H9 (cell line): Measurements from ENCODE around the gene SLC17A5. TPM values are rescaled to one million over a fixed set of nuclear protein-coding genes. Genes with fewer than 3 reads are reported as not detected.

Source experiments
- DNase-seq: peaks from one replicate; pipeline ENCODE4 v3.0.0-alpha.2; 2017
- H2AFZ ChIP-seq: one replicate; pipeline ENCODE4 v1.6.1; 2013; ENCODE audit warnings: mild to moderate bottlenecking, low read length, control low read depth, moderate library complexity
- H2AK5ac ChIP-seq: 2 replicates; pipeline ENCODE4 v1.6.1; 2013; ENCODE audit warnings: low read length, control low read depth, mixed read lengths; ENCODE audit not compliant: insufficient read length
- H2BK120ac ChIP-seq: one replicate; pipeline ENCODE4 v1.6.1; 2013; ENCODE audit warnings: low read depth, mild to moderate bottlenecking, low read length, control low read depth, inconsistent platforms; ENCODE audit not compliant: poor library complexity, severe bottlenecking
- H2BK12ac ChIP-seq: 2 replicates; pipeline ENCODE4 v1.6.1; 2013; ENCODE audit warnings: low read length, control low read depth, mixed read lengths, low read depth; ENCODE audit not compliant: insufficient read length
- H2BK15ac ChIP-seq: 2 replicates; pipeline ENCODE4 v1.6.1; 2013; ENCODE audit warnings: low read depth, low read length, control low read depth
- H2BK20ac ChIP-seq: one replicate; pipeline ENCODE4 v1.6.1; 2013; ENCODE audit warnings: low read depth, mild to moderate bottlenecking, low read length, control low read depth, inconsistent platforms; ENCODE audit not compliant: poor library complexity, severe bottlenecking
- H2BK5ac ChIP-seq: 2 replicates; pipeline ENCODE4 v1.6.1; 2013; ENCODE audit warnings: low read length, control low read depth, mixed read lengths; ENCODE audit not compliant: insufficient read length
- H3K14ac ChIP-seq: 2 replicates; pipeline ENCODE4 v1.6.1; 2013; ENCODE audit warnings: low read length, control low read depth; ENCODE audit not compliant: insufficient read depth
- H3K18ac ChIP-seq: 2 replicates; pipeline ENCODE4 v1.6.1; 2013; ENCODE audit warnings: low read depth, mild to moderate bottlenecking, mixed read lengths, low read length, control low read depth; ENCODE audit not compliant: insufficient read length
- H3K23ac ChIP-seq: 2 replicates; pipeline ENCODE4 v1.6.1; 2013; ENCODE audit warnings: low read length, control low read depth, mixed read lengths, low read depth; ENCODE audit not compliant: insufficient read length
- H3K23me2 ChIP-seq: 2 replicates; pipeline ENCODE4 v1.6.1; 2013; ENCODE audit warnings: low read depth, mild to moderate bottlenecking, mixed read lengths, low read length, control low read depth; ENCODE audit not compliant: insufficient read length, poor library complexity, severe bottlenecking
- H3K27ac ChIP-seq: 2 replicates; pipeline ENCODE4 v1.5.1; 2013; ENCODE audit warnings: low read length, control low read depth, mixed read lengths, low read depth; ENCODE audit not compliant: insufficient read length
- H3K27me3 ChIP-seq: 2 replicates; pipeline ENCODE4 v1.6.1; 2013; ENCODE audit warnings: low read length, control low read depth, inconsistent platforms; ENCODE audit not compliant: insufficient read depth
- H3K4ac ChIP-seq: 2 replicates; pipeline ENCODE4 v1.6.1; 2013; ENCODE audit warnings: low read depth, mild to moderate bottlenecking, control low read depth, inconsistent platforms, low read length, moderate library complexity
- H3K4me1 ChIP-seq: 2 replicates; pipeline ENCODE4 v1.6.1; 2013; ENCODE audit warnings: low read length, control low read depth, inconsistent platforms; ENCODE audit not compliant: insufficient read depth
- H3K4me2 ChIP-seq: 2 replicates; pipeline ENCODE4 v1.6.1; 2013; ENCODE audit warnings: low read length, control low read depth, mixed read lengths; ENCODE audit not compliant: insufficient read length, insufficient read depth
- H3K56ac ChIP-seq: 2 replicates; pipeline ENCODE4 v1.6.1; 2013; ENCODE audit warnings: low read depth, mild to moderate bottlenecking, mixed read lengths, low read length, control low read depth; ENCODE audit not compliant: insufficient read length
- H3K79me1 ChIP-seq: 2 replicates; pipeline ENCODE4 v1.6.1; 2013; ENCODE audit warnings: low read depth, mild to moderate bottlenecking, moderate library complexity, low read length, control low read depth, inconsistent platforms; ENCODE audit not compliant: insufficient read depth, poor library complexity, severe bottlenecking
- H3K79me2 ChIP-seq: 2 replicates; pipeline ENCODE4 v1.6.1; 2013; ENCODE audit warnings: low read length, control low read depth, inconsistent platforms; ENCODE audit not compliant: insufficient read depth
- H3K9ac ChIP-seq: 2 replicates; pipeline ENCODE4 v1.6.1; 2013; ENCODE audit warnings: low read length, control low read depth, mixed read lengths; ENCODE audit not compliant: insufficient read length; ENCODE audit errors: extremely low read depth
- H3K9me3 ChIP-seq: one replicate; pipeline ENCODE4 v1.6.1; 2013; ENCODE audit warnings: low read depth, low read length, inconsistent platforms; ENCODE audit not compliant: control insufficient read depth
- H3T11ph ChIP-seq: one replicate; pipeline ENCODE4 v1.6.1; 2013; ENCODE audit warnings: mild to moderate bottlenecking, low read length, control low read depth, inconsistent platforms
- H4K20me1 ChIP-seq: one replicate; pipeline ENCODE4 v1.6.1; 2013; ENCODE audit not compliant: control insufficient read depth, insufficient read length, insufficient read depth
- H4K5ac ChIP-seq: 2 replicates; pipeline ENCODE4 v1.6.1; 2013; ENCODE audit warnings: low read depth, mild to moderate bottlenecking, mixed read lengths, low read length, control low read depth; ENCODE audit not compliant: insufficient read length
- H4K8ac ChIP-seq: replicated peaks from 2 replicates; pipeline ENCODE4 v1.6.1; 2013; ENCODE audit warnings: low read length, control low read depth, mixed read lengths, low read depth; ENCODE audit not compliant: insufficient read length
- H4K91ac ChIP-seq: 2 replicates; pipeline ENCODE4 v1.6.1; 2013; ENCODE audit warnings: low read depth, mild to moderate bottlenecking, moderate library complexity, mixed read lengths, low read length, control low read depth; ENCODE audit not compliant: insufficient read length
- H3K27ac Mint-ChIP-seq, 3 experiments: 2 replicates in 2 of 3; 3 replicates in 1 of 3; pipeline ENCODE4 v1.8.0; 2020 to 2021; ENCODE audit warnings: mixed read lengths in 3 of 3, mild to moderate bottlenecking in 1 of 3, moderate library complexity in 1 of 3
- H3K27me3 Mint-ChIP-seq: 2 replicates; pipeline ENCODE4 v1.8.0; 2021; ENCODE audit warnings: low read depth, mild to moderate bottlenecking, moderate library complexity, mixed read lengths
- H3K36me3 Mint-ChIP-seq, 3 experiments: 2 replicates in 2 of 3; 3 replicates in 1 of 3; pipeline ENCODE4 v1.8.0; 2020 to 2021; ENCODE audit warnings: low read depth in 3 of 3, mixed read lengths in 3 of 3; ENCODE audit not compliant: insufficient read depth in 1 of 3
- H3K4me1 Mint-ChIP-seq, 2 experiments: 2 replicates each; pipeline ENCODE4 v1.8.0; 2020; ENCODE audit warnings: mixed read lengths in 2 of 2
- H3K4me3 Mint-ChIP-seq, 2 experiments: 2 replicates in 1 of 2; 3 replicates in 1 of 2; pipeline ENCODE4 v1.8.0; 2020 to 2021; ENCODE audit warnings: mild to moderate bottlenecking in 2 of 2, mixed read lengths in 2 of 2, moderate library complexity in 1 of 2
- H3K9me3 Mint-ChIP-seq, 2 experiments: 2 replicates in 1 of 2; 3 replicates in 1 of 2; pipeline ENCODE4 v1.8.0; 2020; ENCODE audit warnings: mild to moderate bottlenecking in 2 of 2, mixed read lengths in 2 of 2, moderate library complexity in 1 of 2
- WGBS: extraction: QIAGEN DNeasy Blood & Tissue Kit; methylation state at CpG from one replicate; pipeline ENCODE4 v1.1.7; 2013; ENCODE audit warnings: missing lambda C conversion rate, low lambda C conversion rate, mixed read lengths; ENCODE audit not compliant: insufficient read length; ENCODE audit errors: extremely low coverage; 5-methylcytosine and 5-hydroxymethylcytosine counted together
- total RNA-seq: library from RNA; stranded (reverse); gene quantifications from 2 replicates; pipeline ENCODE4 v1.2.1, GENCODE V29; 2021
- TF ChIP-seq, protein P1 (sequence below): fragments of 200-600 bp; sonication (generic); conservative IDR thresholded peaks from 3 replicates; pipeline ENCODE4 v1.8.0; 2021; ENCODE audit warnings: antibody characterized with exemption, mild to moderate bottlenecking

Gene SLC17A5
- total RNA-seq, 1 experiment from 2014 or later, result 8.9 TPM

DNA sequence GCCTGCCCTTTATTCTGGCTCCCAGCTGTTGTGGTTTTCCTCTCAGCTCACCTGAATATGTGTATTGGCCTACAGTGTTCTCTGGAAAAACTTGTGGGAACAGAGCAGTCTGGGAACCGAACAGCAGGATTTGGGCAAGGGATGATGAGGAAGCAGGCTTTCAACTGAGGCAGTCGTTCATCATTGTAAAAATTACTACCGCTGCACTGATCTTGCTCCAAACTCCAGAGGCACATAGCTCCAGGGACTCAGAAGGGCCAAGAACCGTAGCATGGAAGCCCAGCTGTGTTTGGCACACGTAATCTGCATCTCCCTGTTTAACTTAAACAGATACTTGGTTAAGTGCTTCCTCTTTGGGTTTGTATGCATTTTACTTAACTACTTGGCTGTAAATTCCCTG lies 84.7 kb downstream of the SLC17A5 start:
- Histone ChIP-seq H2BK12ac (peak overlapping the region; percentile 15), H3K27me3 (no peaks in the 10 kb centered on the region), H3K9me3 (no peaks in the 10 kb centered on the region), H3K27ac (no peak overlapping the region), H3K79me1 (no peaks in the 10 kb centered on the region), H2BK15ac (no peak overlapping the region), H2BK5ac (no peak overlapping the region), H4K5ac (no peak overlapping the region), H3T11ph (no peak overlapping the region), H3K4me1 (peaks cover 6% of the 10 kb centered on the region), H4K20me1 (no peaks in the 10 kb centered on the region), H2AK5ac (no peak overlapping the region), H2BK20ac (no peak overlapping the region), H3K23ac (no peak overlapping the region), H3K56ac (no peak overlapping the region), H2AFZ (no peak overlapping the region), H3K9ac (no peak overlapping the region), H4K8ac (no peak overlapping the region), H3K18ac (no peak overlapping the region), H2BK120ac (no peak overlapping the region), H3K4ac (no peak overlapping the region), H3K4me2 (no peak overlapping the region), H4K91ac (no peak overlapping the region), H3K79me2 (no peaks in the 10 kb centered on the region), H3K23me2 (no peaks in the 10 kb centered on the region), H3K14ac (no peak overlapping the region)
- Mint-ChIP-seq H3K4me3 (no peak overlapping the region), H3K9me3 (peaks cover 6 to 7% of the 10 kb centered on the region in 2 experiments; a peak in 4 of 5 replicates), H3K27ac (peak overlapping the region in 1 of 3 experiments; percentile 15; a peak in 2 of 7 replicates), H3K27me3 (no peaks in the 10 kb centered on the region), H3K4me1 (peaks cover 22 to 26% of the 10 kb centered on the region in 2 experiments), H3K36me3 (peaks cover 4 to 6% (median 6%) of the 10 kb centered on the region in 3 experiments; a peak in 3 of 7 replicates)
- DNase-seq, result no peak
- TF ChIP-seq, protein P1, sequence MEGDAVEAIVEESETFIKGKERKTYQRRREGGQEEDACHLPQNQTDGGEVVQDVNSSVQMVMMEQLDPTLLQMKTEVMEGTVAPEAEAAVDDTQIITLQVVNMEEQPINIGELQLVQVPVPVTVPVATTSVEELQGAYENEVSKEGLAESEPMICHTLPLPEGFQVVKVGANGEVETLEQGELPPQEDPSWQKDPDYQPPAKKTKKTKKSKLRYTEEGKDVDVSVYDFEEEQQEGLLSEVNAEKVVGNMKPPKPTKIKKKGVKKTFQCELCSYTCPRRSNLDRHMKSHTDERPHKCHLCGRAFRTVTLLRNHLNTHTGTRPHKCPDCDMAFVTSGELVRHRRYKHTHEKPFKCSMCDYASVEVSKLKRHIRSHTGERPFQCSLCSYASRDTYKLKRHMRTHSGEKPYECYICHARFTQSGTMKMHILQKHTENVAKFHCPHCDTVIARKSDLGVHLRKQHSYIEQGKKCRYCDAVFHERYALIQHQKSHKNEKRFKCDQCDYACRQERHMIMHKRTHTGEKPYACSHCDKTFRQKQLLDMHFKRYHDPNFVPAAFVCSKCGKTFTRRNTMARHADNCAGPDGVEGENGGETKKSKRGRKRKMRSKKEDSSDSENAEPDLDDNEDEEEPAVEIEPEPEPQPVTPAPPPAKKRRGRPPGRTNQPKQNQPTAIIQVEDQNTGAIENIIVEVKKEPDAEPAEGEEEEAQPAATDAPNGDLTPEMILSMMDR, result no peak
- no CpG with 5 or more reads among the region's 5 CpGs for WGBS
